H1 (cell line): ENCODE measurements around the gene TOMM7. TPM values are rescaled to one million over a fixed set of nuclear protein-coding genes. Genes with fewer than 3 reads are reported as not detected.
A peak's percentile ranks its signal among the peaks of the same experiment; 100 is the strongest.

Source experiments
- CTCF ChIA-PET: fragments of 300-600 bp; sonication (Branson Sonifier 250); formaldehyde crosslinking; loops from one replicate; lab custom pipeline; 2021; ENCODE audit not compliant: partially characterized antibody; lab: Charles Lee
- POLR2A ChIA-PET: fragments of 300-600 bp; sonication (Branson Sonifier 250); formaldehyde crosslinking; loops from one replicate; lab custom pipeline; 2021; ENCODE audit warnings: inconsistent platforms; ENCODE audit not compliant: partially characterized antibody; lab: Charles Lee
- DNase-seq, 2 experiments: peaks; one replicate each; pipeline versions ENCODE4 v3.0.0 to v3.0.0-alpha.2; 2010 to 2022; ENCODE audit warnings: low spot score in 2 of 2, low read depth in 1 of 2, mixed read lengths in 1 of 2
- FAIRE-seq: peaks from 2 replicates; lab custom pipeline; 2011; peaks lifted over from hg19 to GRCh38; lab: Jason Lieb, UNC
- H2AFZ ChIP-seq: 2 replicates; pipeline ENCODE4 v1.8.1; 2012; ENCODE audit warnings: low read length, inconsistent platforms
- H2AK5ac ChIP-seq: 2 replicates; pipeline ENCODE4 v1.6.1; 2013; ENCODE audit warnings: low read depth, low read length
- H2BK120ac ChIP-seq: replicated peaks from 2 replicates; pipeline ENCODE3; 2013; ENCODE audit warnings: low read depth, low read length, inconsistent platforms
- H2BK12ac ChIP-seq: 2 replicates; pipeline ENCODE4 v1.6.1; 2013; ENCODE audit warnings: low read depth, low read length
- H2BK15ac ChIP-seq: 2 replicates; pipeline ENCODE4 v1.6.1; 2013; ENCODE audit warnings: low read length
- H2BK20ac ChIP-seq: 2 replicates; pipeline ENCODE4 v1.6.1; 2013; ENCODE audit warnings: low read length
- H2BK5ac ChIP-seq: 2 replicates; pipeline ENCODE4 v1.6.1; 2013; ENCODE audit warnings: low read depth, low read length
- H3K14ac ChIP-seq: 2 replicates; pipeline ENCODE4 v1.6.1; 2013; ENCODE audit warnings: inconsistent platforms; ENCODE audit not compliant: insufficient read length
- H3K18ac ChIP-seq: 2 replicates; pipeline ENCODE4 v1.6.1; 2013; ENCODE audit warnings: low read length; ENCODE audit errors: extremely low read depth
- H3K23ac ChIP-seq: 2 replicates; pipeline ENCODE4 v1.6.1; 2013; ENCODE audit warnings: inconsistent platforms; ENCODE audit not compliant: insufficient read length
- H3K23me2 ChIP-seq: 2 replicates; pipeline ENCODE4 v1.6.1; 2013; ENCODE audit warnings: low read depth, low read length
- H3K27ac ChIP-seq: 2 replicates; pipeline ENCODE4 v1.6.1; 2011; ENCODE audit warnings: low read depth, low read length, inconsistent platforms
- H3K27me3 ChIP-seq, 4 experiments: replicated peaks in 1 of 4; 1 replicate in 1 of 4; 2 replicates in 3 of 4; pipeline versions ENCODE4 v1.6.1 to v1.8.1; 2011 to 2013; ENCODE audit warnings: low read length in 3 of 4, mild to moderate bottlenecking in 3 of 4, inconsistent platforms in 2 of 4, mixed read lengths in 2 of 4, moderate library complexity in 1 of 4; ENCODE audit not compliant: control insufficient read depth in 3 of 4, insufficient read depth in 3 of 4; ENCODE audit errors: extremely low read depth in 1 of 4
- H3K36me3 ChIP-seq, 4 experiments: 2 replicates each; pipeline versions ENCODE4 v1.6.1 to v1.8.1; 2011 to 2013; ENCODE audit warnings: mild to moderate bottlenecking in 4 of 4, low read length in 3 of 4, moderate library complexity in 2 of 4, control low read depth in 1 of 4, inconsistent platforms in 1 of 4; ENCODE audit not compliant: insufficient read depth in 4 of 4, control insufficient read depth in 2 of 4
- H3K4ac ChIP-seq: replicated peaks from 2 replicates; pipeline ENCODE3; 2013; ENCODE audit warnings: low read length, low read depth, mixed read lengths, inconsistent platforms; ENCODE audit not compliant: insufficient read length
- H3K4me1 ChIP-seq, 4 experiments: replicated peaks in 1 of 4; 1 replicate in 1 of 4; 2 replicates in 3 of 4; pipeline versions ENCODE4 v1.6.1 to v1.8.1; 2011 to 2013; ENCODE audit warnings: low read length in 3 of 4, inconsistent platforms in 2 of 4, mixed read lengths in 1 of 4; ENCODE audit not compliant: insufficient read depth in 4 of 4, control insufficient read depth in 3 of 4
- H3K4me2 ChIP-seq, 2 experiments: 2 replicates each; pipeline versions ENCODE4 v1.6.1 to v1.8.1; 2011 to 2013; ENCODE audit warnings: low read depth in 2 of 2, low read length in 2 of 2, control low read depth in 1 of 2, inconsistent platforms in 1 of 2, mild to moderate bottlenecking in 1 of 2; ENCODE audit not compliant: insufficient read depth in 1 of 2
- H3K4me3 ChIP-seq, 4 experiments: fragments of 200-600, 300-600 bp in 1 of 4; sonication (generic), shearing (Covaris generic), sonication (Bioruptor Twin) in 1 of 4; 2 replicates each; pipeline versions ENCODE4 v1.5.1 to v1.8.1; 2011 to 2016; ENCODE audit warnings: low read length in 4 of 4, low read depth in 3 of 4, control low read depth in 2 of 4, inconsistent platforms in 2 of 4, mild to moderate bottlenecking in 2 of 4, mixed read lengths in 1 of 4, moderate library complexity in 1 of 4; ENCODE audit not compliant: insufficient read depth in 2 of 4; ENCODE audit errors: extremely low read depth in 1 of 4
- H3K56ac ChIP-seq: replicated peaks from 2 replicates; pipeline ENCODE3; 2013; ENCODE audit warnings: low read depth, mild to moderate bottlenecking, mixed read lengths, low read length, inconsistent platforms; ENCODE audit not compliant: insufficient read length
- H3K79me1 ChIP-seq: 2 replicates; pipeline ENCODE4 v1.6.1; 2013; ENCODE audit warnings: low read depth, low read length, control low read depth
- H3K79me2 ChIP-seq, 2 experiments: 2 replicates each; pipeline versions ENCODE4 v1.6.1 to v1.8.1; 2012 to 2013; ENCODE audit warnings: low read length in 2 of 2, mild to moderate bottlenecking in 2 of 2, inconsistent platforms in 1 of 2; ENCODE audit not compliant: insufficient read depth in 2 of 2, control insufficient read depth in 1 of 2
- H3K9ac ChIP-seq, 4 experiments: replicated peaks in 1 of 4; 1 replicate in 1 of 4; 2 replicates in 3 of 4; pipeline versions ENCODE4 v1.6.1 to v1.8.1; 2011 to 2013; ENCODE audit warnings: low read depth in 3 of 4, low read length in 3 of 4, control low read depth in 2 of 4, mild to moderate bottlenecking in 2 of 4, moderate library complexity in 2 of 4, inconsistent platforms in 1 of 4; ENCODE audit errors: extremely low read depth in 1 of 4
- H3K9me3 ChIP-seq, 2 experiments: 2 replicates each; pipeline versions ENCODE4 v1.6.1 to v1.8.1; 2012 to 2013; ENCODE audit warnings: mild to moderate bottlenecking in 2 of 2, moderate library complexity in 2 of 2, control low read depth in 1 of 2, inconsistent platforms in 1 of 2, low read depth in 1 of 2, low read length in 1 of 2, mixed read lengths in 1 of 2; ENCODE audit not compliant: insufficient read depth in 2 of 2
- H4K20me1 ChIP-seq, 2 experiments: replicated peaks in 1 of 2; 2 replicates each; pipeline versions ENCODE3 to v1.8.1; 2011 to 2013; ENCODE audit warnings: inconsistent platforms in 2 of 2, low read length in 2 of 2, mild to moderate bottlenecking in 1 of 2; ENCODE audit not compliant: insufficient read depth in 2 of 2, control insufficient read depth in 1 of 2
- H4K5ac ChIP-seq: 2 replicates; pipeline ENCODE4 v1.6.1; 2013; ENCODE audit warnings: low read length, low read depth, mixed read lengths, inconsistent platforms; ENCODE audit not compliant: insufficient read length
- H4K8ac ChIP-seq: 2 replicates; pipeline ENCODE4 v1.8.0; 2013; ENCODE audit warnings: mild to moderate bottlenecking, moderate library complexity, low read length, inconsistent platforms; ENCODE audit not compliant: insufficient read depth; ENCODE audit errors: extremely low read depth
- H4K91ac ChIP-seq: replicated peaks from 2 replicates; pipeline ENCODE3; 2013; ENCODE audit warnings: low read length, mixed read lengths, inconsistent platforms; ENCODE audit not compliant: insufficient read length
- ATF2 ChIP-seq: IDR thresholded peaks from 2 replicates; pipeline ENCODE4 v1.6.1; 2012; ENCODE audit warnings: low read length, inconsistent platforms
- CHD2 ChIP-seq: IDR thresholded peaks from 2 replicates; pipeline ENCODE4 v1.6.1; 2012; ENCODE audit warnings: low read length, improper control_type of control experiment
- GTF2F1 ChIP-seq: IDR thresholded peaks from 2 replicates; pipeline ENCODE4 v1.6.1; 2012; ENCODE audit warnings: low read depth, low read length, improper control_type of control experiment, borderline replicate concordance
- KDM4A ChIP-seq: IDR thresholded peaks from one replicate; pipeline ENCODE4 v1.7.1; 2012; ENCODE audit warnings: low read depth, mild to moderate bottlenecking, moderate library complexity, low read length, inconsistent platforms; ENCODE audit not compliant: severe bottlenecking
- PHF8 ChIP-seq: fragments of 200-600 bp; sonication (generic); conservative IDR thresholded peaks from 2 replicates; pipeline ENCODE4 v1.7.1; 2012; ENCODE audit warnings: low read depth, mild to moderate bottlenecking, inconsistent platforms, low read length, moderate library complexity
- WGBS, 2 experiments: shearing (Covaris generic) in 1 of 2; methylation state at CpG; one replicate each; pipeline versions ENCODE4 v1.1.6 to v1.1.7; 2013 to 2015; ENCODE audit warnings: low lambda C conversion rate in 2 of 2, mixed read lengths in 2 of 2, inconsistent platforms in 1 of 2, low coverage in 1 of 2, missing lambda C conversion rate in 1 of 2; ENCODE audit not compliant: insufficient replicate concordance in 2 of 2, insufficient coverage in 1 of 2, insufficient read length in 1 of 2; ENCODE audit errors: extremely low coverage in 1 of 2, missing lambda C conversion rate in 1 of 2; 5-methylcytosine and 5-hydroxymethylcytosine counted together
- polyA plus RNA-seq, 7 experiments: library from polyadenylated mRNA; depleted of rRNA in 3 of 7; stranded (reverse) in 5 of 7; unstranded in 2 of 7; fragments of >200 nt in 5 of 7; fragments of 200-250 nt in 2 of 7; gene quantifications; 1 replicate in 5 of 7; 2 replicates in 1 of 7; 4 replicates in 1 of 7; pipeline versions ENCODE4 v1.2.1 to v1.2.3, GENCODE V29; 2011 to 2013; ENCODE audit warnings: missing spikeins in 2 of 7, mixed read lengths in 2 of 7
- total RNA-seq: library from RNA; stranded (reverse); fragmentation: NEBNext Ultra II Directional; extraction: Animal tissue kit (Norgen Biotek cat#: 25700); gene quantifications from 2 replicates; pipeline ENCODE4 v1.2.1, GENCODE V29; 2021

Gene TOMM7
- total and polyA plus RNA-seq, 2 of the 8 experiments (the other 6 are each of a cell fraction or from before 2014, with no cell fraction given): 389 to 508 TPM

GRCh38 chr7:22823142-22823497, 471 bp upstream of the TOMM7 start:
- peak overlapping the region in 3 of 4 experiments; percentile 72 to 84 (median 81); a peak in 4 of 7 replicates for H3K9ac ChIP-seq
- CTCF ChIA-PET: interaction anchor here (0.7 to 2.9 kb wide), 3 partner anchors 41 to 263 kb away, joined by 3 to 10 read pairs (median 5); no protein-coding TSS in a partner anchor
- no peak overlapping the region for H4K5ac ChIP-seq
- no peak overlapping the region for H2BK20ac ChIP-seq
- H4K20me1 ChIP-seq: no peaks in the 10 kb centered on the region
- no peak overlapping the region for H2AK5ac ChIP-seq
- peak overlapping the region; percentile 36 to 94 (median 92); a peak in 7 of 8 replicates for H3K4me3 ChIP-seq
- peaks cover 14 to 39% of the 10 kb centered on the region in 2 experiments; a peak in 3 of 4 replicates for H3K79me2 ChIP-seq
- H2BK15ac ChIP-seq: no peak overlapping the region
- DNase-seq: no peak
- no peak overlapping the region for H2BK5ac ChIP-seq
- no peak overlapping the region for H2BK120ac ChIP-seq
- H3K27me3 ChIP-seq: no peaks in the 10 kb centered on the region; a peak in 1 of 7 replicates
- 84% methylated on average over 3 of the region's 3 CpGs; no CpG with 5 or more reads in 1 of the 2 experiments for WGBS, 2 experiments
- POLR2A ChIA-PET: interaction anchor here (0.8 to 5.6 kb wide), 9 partner anchors 12 to 335 kb away, joined by 3 to 42 read pairs (median 4); no protein-coding TSS in a partner anchor
- peaks cover 0 to 12% (median 6%) of the 10 kb centered on the region in 4 experiments; a peak in 5 of 7 replicates for H3K4me1 ChIP-seq
- peaks cover 0 to 5% (median 0%) of the 10 kb centered on the region in 4 experiments; a peak in 1 of 8 replicates for H3K36me3 ChIP-seq
- no peak overlapping the region for H3K56ac ChIP-seq
- peak overlapping the region; percentile 87; the same call in 1 of the 2 replicates for H2AFZ ChIP-seq
- H3K14ac ChIP-seq: no peak overlapping the region
- H3K4ac ChIP-seq: no peak overlapping the region
- H3K79me1 ChIP-seq: peaks cover 8% of the 10 kb centered on the region
- no peak overlapping the region for H3K27ac ChIP-seq
- peak overlapping the region; percentile 66 to 87 for H3K4me2 ChIP-seq
- H4K91ac ChIP-seq: no peak overlapping the region
- no peak overlapping the region for H4K8ac ChIP-seq
- FAIRE-seq: no peak
- no peak overlapping the region for H3K18ac ChIP-seq
- H2BK12ac ChIP-seq: no peak overlapping the region
- H3K23me2 ChIP-seq: peaks cover 2% of the 10 kb centered on the region; the same call in 1 of the 2 replicates
- H3K23ac ChIP-seq: no peak overlapping the region
- no peaks in the 10 kb centered on the region for H3K9me3 ChIP-seq
- TF ChIP-seq ATF2 (no peak), PHF8 (no peak), GTF2F1 (no peak), KDM4A (no peak), CHD2 (no peak)
